OCI-LY1 (cell line): ENCODE results near the gene INPP5A.

Experiments
- EZH2 ChIP-seq: fragments of 200-600 bp; sonication (generic), shearing (Covaris generic); IDR thresholded peaks from 2 replicates; pipeline ENCODE4 v1.8.0; 2017; ENCODE audit warnings: borderline replicate concordance, mixed run types, mild to moderate bottlenecking, antibody characterized with exemption, low read length, moderate library complexity, mixed read lengths
- TF ChIP-seq, protein P1 (sequence below): fragments of 200-600 bp; sonication (generic), shearing (Covaris generic); IDR thresholded peaks from 2 replicates; pipeline ENCODE4 v1.5.1; 2017; ENCODE audit warnings: mild to moderate bottlenecking, antibody characterized with exemption, low read length, moderate library complexity, mixed read lengths

DNA sequence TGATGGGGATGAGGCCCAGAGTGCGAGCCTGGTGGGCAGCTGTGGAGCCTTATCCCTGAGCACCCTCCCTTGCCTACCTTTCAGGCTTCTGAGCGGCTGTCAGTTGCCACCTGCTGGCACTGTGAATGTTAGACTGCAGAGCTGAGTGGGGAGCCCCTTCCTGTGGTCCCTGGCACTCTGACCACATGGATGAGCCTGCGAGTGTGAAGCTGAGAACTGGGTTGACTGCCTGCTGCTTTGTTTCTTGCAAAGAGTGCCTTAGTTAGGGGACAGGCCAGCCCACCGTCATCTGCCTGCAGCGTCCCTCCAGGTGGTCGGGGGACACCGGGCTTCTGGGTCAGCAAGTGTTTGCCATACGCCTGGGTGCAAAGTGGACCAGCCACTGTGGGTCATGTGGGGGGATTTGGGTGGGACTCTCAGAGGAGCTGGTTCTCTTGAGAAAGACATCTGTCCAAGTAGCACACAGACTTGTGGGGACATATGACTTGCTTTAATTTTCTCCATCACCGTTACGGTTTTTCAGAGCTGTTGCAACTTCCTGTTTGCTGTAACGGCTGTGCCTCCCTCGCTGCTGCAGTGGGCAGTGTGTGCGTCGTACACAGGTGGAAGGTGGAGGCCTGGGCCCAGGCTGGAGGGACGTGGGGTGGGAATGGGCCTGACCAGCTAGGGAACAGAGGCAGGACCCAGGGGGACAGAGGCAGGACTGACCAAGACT, 13.7 kb downstream of the INPP5A start:
- TF ChIP-seq, protein P1, sequence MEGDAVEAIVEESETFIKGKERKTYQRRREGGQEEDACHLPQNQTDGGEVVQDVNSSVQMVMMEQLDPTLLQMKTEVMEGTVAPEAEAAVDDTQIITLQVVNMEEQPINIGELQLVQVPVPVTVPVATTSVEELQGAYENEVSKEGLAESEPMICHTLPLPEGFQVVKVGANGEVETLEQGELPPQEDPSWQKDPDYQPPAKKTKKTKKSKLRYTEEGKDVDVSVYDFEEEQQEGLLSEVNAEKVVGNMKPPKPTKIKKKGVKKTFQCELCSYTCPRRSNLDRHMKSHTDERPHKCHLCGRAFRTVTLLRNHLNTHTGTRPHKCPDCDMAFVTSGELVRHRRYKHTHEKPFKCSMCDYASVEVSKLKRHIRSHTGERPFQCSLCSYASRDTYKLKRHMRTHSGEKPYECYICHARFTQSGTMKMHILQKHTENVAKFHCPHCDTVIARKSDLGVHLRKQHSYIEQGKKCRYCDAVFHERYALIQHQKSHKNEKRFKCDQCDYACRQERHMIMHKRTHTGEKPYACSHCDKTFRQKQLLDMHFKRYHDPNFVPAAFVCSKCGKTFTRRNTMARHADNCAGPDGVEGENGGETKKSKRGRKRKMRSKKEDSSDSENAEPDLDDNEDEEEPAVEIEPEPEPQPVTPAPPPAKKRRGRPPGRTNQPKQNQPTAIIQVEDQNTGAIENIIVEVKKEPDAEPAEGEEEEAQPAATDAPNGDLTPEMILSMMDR: no peak
- TF ChIP-seq EZH2: no peak
